ENCODE data around the gene MMP14. TPM values are rescaled to one million over a fixed set of nuclear protein-coding genes. Genes with fewer than 3 reads are reported as not detected.

The MMP14 gene
- total and polyA plus RNA-seq, 9 of the 15 experiments (the other 6 are each of a cell fraction or from before 2014, with no cell fraction given) = 0.36 to 5.8 (median 1.3) TPM; not detected in 2

DNA sequence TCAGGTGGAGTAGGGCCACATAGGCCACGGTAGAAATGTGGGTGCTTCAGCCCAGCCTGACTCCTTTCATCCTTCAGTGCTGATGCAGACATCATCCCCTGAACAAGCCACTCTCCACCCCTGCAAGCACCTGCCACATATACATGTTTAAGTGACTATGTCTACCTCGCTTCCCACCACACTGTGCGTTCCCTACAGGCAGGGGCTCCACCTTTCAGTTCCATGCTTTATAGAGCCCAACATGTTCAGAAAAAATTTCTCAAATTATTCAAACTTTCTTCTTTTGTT is 32.8 kb upstream of the MMP14 start (continued):
- TF ChIP-seq, protein P1, sequence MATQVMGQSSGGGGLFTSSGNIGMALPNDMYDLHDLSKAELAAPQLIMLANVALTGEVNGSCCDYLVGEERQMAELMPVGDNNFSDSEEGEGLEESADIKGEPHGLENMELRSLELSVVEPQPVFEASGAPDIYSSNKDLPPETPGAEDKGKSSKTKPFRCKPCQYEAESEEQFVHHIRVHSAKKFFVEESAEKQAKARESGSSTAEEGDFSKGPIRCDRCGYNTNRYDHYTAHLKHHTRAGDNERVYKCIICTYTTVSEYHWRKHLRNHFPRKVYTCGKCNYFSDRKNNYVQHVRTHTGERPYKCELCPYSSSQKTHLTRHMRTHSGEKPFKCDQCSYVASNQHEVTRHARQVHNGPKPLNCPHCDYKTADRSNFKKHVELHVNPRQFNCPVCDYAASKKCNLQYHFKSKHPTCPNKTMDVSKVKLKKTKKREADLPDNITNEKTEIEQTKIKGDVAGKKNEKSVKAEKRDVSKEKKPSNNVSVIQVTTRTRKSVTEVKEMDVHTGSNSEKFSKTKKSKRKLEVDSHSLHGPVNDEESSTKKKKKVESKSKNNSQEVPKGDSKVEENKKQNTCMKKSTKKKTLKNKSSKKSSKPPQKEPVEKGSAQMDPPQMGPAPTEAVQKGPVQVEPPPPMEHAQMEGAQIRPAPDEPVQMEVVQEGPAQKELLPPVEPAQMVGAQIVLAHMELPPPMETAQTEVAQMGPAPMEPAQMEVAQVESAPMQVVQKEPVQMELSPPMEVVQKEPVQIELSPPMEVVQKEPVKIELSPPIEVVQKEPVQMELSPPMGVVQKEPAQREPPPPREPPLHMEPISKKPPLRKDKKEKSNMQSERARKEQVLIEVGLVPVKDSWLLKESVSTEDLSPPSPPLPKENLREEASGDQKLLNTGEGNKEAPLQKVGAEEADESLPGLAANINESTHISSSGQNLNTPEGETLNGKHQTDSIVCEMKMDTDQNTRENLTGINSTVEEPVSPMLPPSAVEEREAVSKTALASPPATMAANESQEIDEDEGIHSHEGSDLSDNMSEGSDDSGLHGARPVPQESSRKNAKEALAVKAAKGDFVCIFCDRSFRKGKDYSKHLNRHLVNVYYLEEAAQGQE (IDR thresholded peaks at IDR 0.05; ENCODE audit: borderline replicate concordance) = no peak
- TF ChIP-seq, protein P1 (CRISPR knock-in tag; IDR thresholded peaks at IDR 0.05; ENCODE audit: low read depth) = no peak
- TF ChIP-seq CCAR2 (IDR thresholded peaks at IDR 0.05; ENCODE audit: low read depth, low read length) (no peak), NEUROD1 (IDR thresholded peaks at IDR 0.05; ENCODE audit: borderline replicate concordance, low read depth, low read length, partially characterized antibody) (no peak), ZNF124 (CRISPR knock-in tag; IDR thresholded peaks at IDR 0.05) (no peak)

Data from K562 (cell line).